Measurements from ENCODE around the gene NHLRC4. TPM values are rescaled to one million over a fixed set of nuclear protein-coding genes. Genes with fewer than 3 reads are reported as not detected.
A peak's percentile ranks its signal among the peaks of the same experiment; 100 is the strongest.

Gene NHLRC4
- total RNA-seq, 5 donors from 2014 or later (not counting 1 experiment from before 2014, with no cell fraction given) = 1.3 to 5.0 (median 3.6) TPM

- POLR2A ChIA-PET = no interaction called here
- no peak for ATAC-seq (replicated peaks in 1 of 4)
These were observed 23.3 kb upstream of the NHLRC4 start for GRCh38 chr16:543301-544164.

GRCh38 chr16:544517-544916 lies 22.3 kb upstream of the NHLRC4 start:
- H3K36me3 ChIP-seq (ENCODE audit: control insufficient read depth in 2 of 2, extremely low read depth in 1 of 2, insufficient read depth in 1 of 2, low read length in 1 of 2) = peaks cover 6 to 15% of the 10 kb centered on the region in 2 donors
- CTCF ChIA-PET = no interaction called here
- no peak for DNase-seq
- H3K27ac ChIP-seq (ENCODE audit: low read length) = no peak overlapping the region
- no peak overlapping the region for H3K4me3 ChIP-seq (ENCODE audit: control insufficient read depth in 1 of 2, extremely low read depth in 1 of 2, low read length in 1 of 2)
- H3K36me3 Mint-ChIP-seq = no peaks in the 10 kb centered on the region
- H3K4me1 Mint-ChIP-seq = no peaks in the 10 kb centered on the region
- H3K27ac Mint-ChIP-seq = no peak overlapping the region
- no peaks in the 10 kb centered on the region for H3K9me3 Mint-ChIP-seq
- WGBS (ENCODE audit: insufficient coverage) = 97% methylated on average over 20 of the region's 46 CpGs
- H3K9me3 ChIP-seq = no peaks in the 10 kb centered on the region
- no peaks in the 10 kb centered on the region for H3K27me3 ChIP-seq (replicated peaks in 1 of 2; ENCODE audit: control insufficient read depth in 2 of 2, extremely low read depth in 1 of 2, insufficient read depth in 2 of 2, low read length in 1 of 2)
- H3K27me3 Mint-ChIP-seq = no peaks in the 10 kb centered on the region
- no peak overlapping the region for H3K4me3 Mint-ChIP-seq
- peaks cover 0 to 11% of the 10 kb centered on the region in 2 experiments for H3K4me1 ChIP-seq (ENCODE audit: control insufficient read depth in 1 of 2, extremely low read depth in 1 of 2, insufficient read depth in 2 of 2, low read length in 2 of 2)
- ATAC-seq (replicated peaks in 1 of 4) = no peak
- POLR2A ChIA-PET = no interaction called here

More at GRCh38 chr16:543301-544164, 23.3 kb upstream of the NHLRC4 start:
- CTCF ChIA-PET = interaction anchor here in 1 of 2 donors (0.5 kb wide), 1 partner anchor 122 kb away, joined by 4 read pairs; no protein-coding TSS in a partner anchor
- H3K27me3 Mint-ChIP-seq = no peaks in the 10 kb centered on the region
- WGBS (ENCODE audit: insufficient coverage) = 98% methylated on average over 47 of the region's 51 CpGs
- no peaks in the 10 kb centered on the region for H3K36me3 Mint-ChIP-seq
- H3K4me1 Mint-ChIP-seq = peaks cover 0 to 4% (median 2%) of the 10 kb centered on the region in 3 donors
- peaks cover 8 to 13% of the 10 kb centered on the region in 2 donors for H3K36me3 ChIP-seq (ENCODE audit: control insufficient read depth in 2 of 2, extremely low read depth in 1 of 2, insufficient read depth in 1 of 2, low read length in 1 of 2)
- H3K27ac Mint-ChIP-seq = no peak overlapping the region
- no peaks in the 10 kb centered on the region for H3K9me3 Mint-ChIP-seq
- no peak for DNase-seq
- H3K9me3 ChIP-seq = no peaks in the 10 kb centered on the region
- no peaks in the 10 kb centered on the region for H3K27me3 ChIP-seq (replicated peaks in 1 of 2; ENCODE audit: control insufficient read depth in 2 of 2, extremely low read depth in 1 of 2, insufficient read depth in 2 of 2, low read length in 1 of 2)
- no peak overlapping the region for H3K4me3 Mint-ChIP-seq
- H3K27ac ChIP-seq (ENCODE audit: low read length) = no peak overlapping the region
- no peak overlapping the region for H3K4me3 ChIP-seq (ENCODE audit: control insufficient read depth in 1 of 2, extremely low read depth in 1 of 2, low read length in 1 of 2)
- peaks cover 0 to 11% of the 10 kb centered on the region in 2 experiments for H3K4me1 ChIP-seq (ENCODE audit: control insufficient read depth in 1 of 2, extremely low read depth in 1 of 2, insufficient read depth in 2 of 2, low read length in 2 of 2)

GRCh38 chr16:546909-547770 lies 19.7 kb upstream of the NHLRC4 start:
- DNase-seq (peak in 29 of 35 experiments; percentile 16 to 58 (median 38)), ATAC-seq (replicated peaks in 1 of 4) (peak; percentile 56 to 74 (median 69))
- Histone ChIP-seq H3K4me3 (ENCODE audit: control insufficient read depth in 1 of 2, extremely low read depth in 1 of 2, low read length in 1 of 2) (peak overlapping the region in 1 of 2 donors; percentile 3), H3K36me3 (ENCODE audit: control insufficient read depth in 2 of 2, extremely low read depth in 1 of 2, insufficient read depth in 1 of 2, low read length in 1 of 2) (peaks cover 16 to 25% of the 10 kb centered on the region in 2 donors), H3K27ac (ENCODE audit: low read length) (peak overlapping the region; percentile 12), H3K9me3 (no peaks in the 10 kb centered on the region), H3K27me3 (replicated peaks in 1 of 2; ENCODE audit: control insufficient read depth in 2 of 2, extremely low read depth in 1 of 2, insufficient read depth in 2 of 2, low read length in 1 of 2) (no peaks in the 10 kb centered on the region), H3K4me1 (ENCODE audit: control insufficient read depth in 1 of 2, extremely low read depth in 1 of 2, insufficient read depth in 2 of 2, low read length in 2 of 2) (peaks cover 0 to 11% of the 10 kb centered on the region in 2 experiments)
- Mint-ChIP-seq H3K27me3 (no peaks in the 10 kb centered on the region), H3K9me3 (no peaks in the 10 kb centered on the region), H3K36me3 (no peaks in the 10 kb centered on the region), H3K4me1 (no peaks in the 10 kb centered on the region), H3K27ac (no peak overlapping the region), H3K4me3 (peak overlapping the region in 1 of 3 donors; percentile 35)
- WGBS (ENCODE audit: insufficient coverage) = 79% methylated on average over 47 of the region's 60 CpGs
- POLR2A ChIA-PET = no interaction called here
- CTCF ChIA-PET = no interaction called here

DNA sequence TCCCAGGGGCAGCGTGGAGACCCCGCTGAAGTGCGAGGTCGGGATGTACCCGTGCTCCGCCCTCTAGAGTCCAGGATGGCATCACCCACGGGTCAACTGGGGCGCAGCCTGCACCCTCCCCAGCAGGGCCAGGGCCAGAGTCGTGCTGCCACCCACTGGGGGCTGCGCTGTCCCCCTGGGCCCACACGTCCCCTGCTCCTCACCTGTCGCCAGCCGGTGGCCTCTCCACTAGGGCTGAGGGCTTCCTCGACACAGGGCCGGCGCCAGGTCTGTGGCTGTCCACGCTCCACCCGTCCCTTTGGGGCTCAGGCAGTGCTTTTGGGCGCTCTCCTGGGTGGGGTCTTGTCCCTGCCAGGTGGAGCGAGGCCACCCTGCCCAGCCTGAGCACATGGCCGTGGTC lies 18.2 kb upstream of the NHLRC4 start:
- Histone ChIP-seq H3K27ac (ENCODE audit: low read length) (no peak overlapping the region), H3K9me3 (no peaks in the 10 kb centered on the region), H3K27me3 (replicated peaks in 1 of 2; ENCODE audit: control insufficient read depth in 2 of 2, extremely low read depth in 1 of 2, insufficient read depth in 2 of 2, low read length in 1 of 2) (no peaks in the 10 kb centered on the region), H3K36me3 (ENCODE audit: control insufficient read depth in 2 of 2, extremely low read depth in 1 of 2, insufficient read depth in 1 of 2, low read length in 1 of 2) (peaks cover 19 to 27% of the 10 kb centered on the region in 2 donors), H3K4me1 (ENCODE audit: control insufficient read depth in 1 of 2, extremely low read depth in 1 of 2, insufficient read depth in 2 of 2, low read length in 2 of 2) (peaks cover 0 to 11% of the 10 kb centered on the region in 2 experiments), H3K4me3 (ENCODE audit: control insufficient read depth in 1 of 2, extremely low read depth in 1 of 2, low read length in 1 of 2) (no peak overlapping the region)
- no peaks in the 10 kb centered on the region for H3K9me3 Mint-ChIP-seq
- H3K4me1 Mint-ChIP-seq = no peaks in the 10 kb centered on the region
- POLR2A ChIA-PET = no interaction called here
- CTCF ChIA-PET = no interaction called here
- no peak overlapping the region for H3K27ac Mint-ChIP-seq
- 94% methylated on average over 21 of the region's 21 CpGs for WGBS (ENCODE audit: insufficient coverage)
- ATAC-seq (replicated peaks in 1 of 4) (no peak), DNase-seq (no peak)
- no peak overlapping the region for H3K4me3 Mint-ChIP-seq
- H3K27me3 Mint-ChIP-seq = no peaks in the 10 kb centered on the region
- no peaks in the 10 kb centered on the region for H3K36me3 Mint-ChIP-seq

- H3K36me3 ChIP-seq (ENCODE audit: control insufficient read depth in 2 of 2, extremely low read depth in 1 of 2, insufficient read depth in 1 of 2, low read length in 1 of 2) = peaks cover 19 to 27% of the 10 kb centered on the region in 2 donors
- no peaks in the 10 kb centered on the region for H3K9me3 Mint-ChIP-seq
- H3K9me3 ChIP-seq = no peaks in the 10 kb centered on the region
- no peak overlapping the region for H3K27ac ChIP-seq (ENCODE audit: low read length)
- H3K4me1 Mint-ChIP-seq = no peaks in the 10 kb centered on the region
- no peak overlapping the region for H3K27ac Mint-ChIP-seq
- ATAC-seq (replicated peaks in 1 of 4) (no peak), DNase-seq (no peak)
- H3K27me3 ChIP-seq (replicated peaks in 1 of 2; ENCODE audit: control insufficient read depth in 2 of 2, extremely low read depth in 1 of 2, insufficient read depth in 2 of 2, low read length in 1 of 2) = no peaks in the 10 kb centered on the region
- ChIA-PET CTCF (no interaction called here), POLR2A (no interaction called here)
- H3K36me3 Mint-ChIP-seq = peaks cover 3% of the 10 kb centered on the region
- peaks cover 0 to 11% of the 10 kb centered on the region in 2 experiments for H3K4me1 ChIP-seq (ENCODE audit: control insufficient read depth in 1 of 2, extremely low read depth in 1 of 2, insufficient read depth in 2 of 2, low read length in 2 of 2)
- H3K4me3 ChIP-seq (ENCODE audit: control insufficient read depth in 1 of 2, extremely low read depth in 1 of 2, low read length in 1 of 2) = no peak overlapping the region
- no peaks in the 10 kb centered on the region for H3K27me3 Mint-ChIP-seq
- no peak overlapping the region for H3K4me3 Mint-ChIP-seq
- 98% methylated on average over 50 of the region's 54 CpGs for WGBS (ENCODE audit: insufficient coverage)
These were observed 17.1 kb upstream of the NHLRC4 start for GRCh38 chr16:549544-550263.

- POLR2A ChIA-PET = no interaction called here
- Mint-ChIP-seq H3K4me3 (no peak overlapping the region), H3K27me3 (no peaks in the 10 kb centered on the region), H3K9me3 (no peaks in the 10 kb centered on the region), H3K27ac (no peak overlapping the region), H3K36me3 (peaks cover 3% of the 10 kb centered on the region), H3K4me1 (no peaks in the 10 kb centered on the region)
- H3K4me3 ChIP-seq (ENCODE audit: control insufficient read depth in 1 of 2, extremely low read depth in 1 of 2, low read length in 1 of 2) = no peak overlapping the region
- H3K27me3 ChIP-seq (replicated peaks in 1 of 2; ENCODE audit: control insufficient read depth in 2 of 2, extremely low read depth in 1 of 2, insufficient read depth in 2 of 2, low read length in 1 of 2) = no peaks in the 10 kb centered on the region
- no peak overlapping the region for H3K27ac ChIP-seq (ENCODE audit: low read length)
- H3K36me3 ChIP-seq (ENCODE audit: control insufficient read depth in 2 of 2, extremely low read depth in 1 of 2, insufficient read depth in 1 of 2, low read length in 1 of 2) = peaks cover 19 to 27% of the 10 kb centered on the region in 2 donors
- no peak for DNase-seq
- H3K4me1 ChIP-seq (ENCODE audit: control insufficient read depth in 1 of 2, extremely low read depth in 1 of 2, insufficient read depth in 2 of 2, low read length in 2 of 2) = peaks cover 0 to 11% of the 10 kb centered on the region in 2 experiments
- 96% methylated on average over 28 of the region's 28 CpGs for WGBS (ENCODE audit: insufficient coverage)
- H3K9me3 ChIP-seq = no peaks in the 10 kb centered on the region
- ATAC-seq (replicated peaks in 1 of 4) = no peak
- CTCF ChIA-PET = no interaction called here
These were observed 15.6 kb upstream of the NHLRC4 start for GRCh38 chr16:551210-551609.
